GM12872 (cell line): ENCODE data around the gene FAM169A.

Experiments used
- TF ChIP-seq, protein P1 (sequence below): IDR thresholded peaks from 3 replicates; pipeline ENCODE4 v1.5.1; 2011; ENCODE audit warnings: low read depth, mild to moderate bottlenecking, low read length, moderate library complexity; ENCODE audit not compliant: insufficient read depth

Gene FAM169A

GRCh38 chr5:74833537-74834266 is 32.5 kb downstream of the FAM169A start:
- TF ChIP-seq, protein P1, sequence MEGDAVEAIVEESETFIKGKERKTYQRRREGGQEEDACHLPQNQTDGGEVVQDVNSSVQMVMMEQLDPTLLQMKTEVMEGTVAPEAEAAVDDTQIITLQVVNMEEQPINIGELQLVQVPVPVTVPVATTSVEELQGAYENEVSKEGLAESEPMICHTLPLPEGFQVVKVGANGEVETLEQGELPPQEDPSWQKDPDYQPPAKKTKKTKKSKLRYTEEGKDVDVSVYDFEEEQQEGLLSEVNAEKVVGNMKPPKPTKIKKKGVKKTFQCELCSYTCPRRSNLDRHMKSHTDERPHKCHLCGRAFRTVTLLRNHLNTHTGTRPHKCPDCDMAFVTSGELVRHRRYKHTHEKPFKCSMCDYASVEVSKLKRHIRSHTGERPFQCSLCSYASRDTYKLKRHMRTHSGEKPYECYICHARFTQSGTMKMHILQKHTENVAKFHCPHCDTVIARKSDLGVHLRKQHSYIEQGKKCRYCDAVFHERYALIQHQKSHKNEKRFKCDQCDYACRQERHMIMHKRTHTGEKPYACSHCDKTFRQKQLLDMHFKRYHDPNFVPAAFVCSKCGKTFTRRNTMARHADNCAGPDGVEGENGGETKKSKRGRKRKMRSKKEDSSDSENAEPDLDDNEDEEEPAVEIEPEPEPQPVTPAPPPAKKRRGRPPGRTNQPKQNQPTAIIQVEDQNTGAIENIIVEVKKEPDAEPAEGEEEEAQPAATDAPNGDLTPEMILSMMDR = no peak

- TF ChIP-seq, protein P1 = no peak
Observed at GRCh38 chr5:74829413-74829812, 36.8 kb downstream of the FAM169A start.

GRCh38 chr5:74822288-74822687 is 43.9 kb downstream of the FAM169A start:
- TF ChIP-seq, protein P1 = no peak

- TF ChIP-seq, protein P1 = no peak
Observed at GRCh38 chr5:74816875-74817274, 49.3 kb downstream of the FAM169A start.

DNA sequence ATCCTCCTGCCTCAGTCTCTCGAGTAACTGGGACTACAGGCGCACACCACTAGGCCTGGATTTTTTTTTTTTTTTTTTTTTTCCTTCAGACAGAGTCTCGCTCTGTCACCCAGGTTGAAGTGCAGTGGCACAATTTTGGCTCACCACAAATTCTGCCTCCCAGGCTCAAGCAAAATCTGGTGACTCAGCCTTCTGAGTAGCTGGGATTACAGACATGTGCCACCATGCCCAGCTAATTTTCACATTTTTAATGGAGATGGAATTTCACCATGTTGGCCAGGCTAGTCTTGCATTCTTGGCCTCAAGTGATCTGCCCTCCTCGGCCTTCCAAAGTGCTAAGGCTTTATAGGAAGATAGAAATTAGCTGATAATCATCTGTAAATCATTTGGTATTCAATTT is 55.3 kb downstream of the FAM169A start:
- TF ChIP-seq, protein P1 = no peak

DNA sequence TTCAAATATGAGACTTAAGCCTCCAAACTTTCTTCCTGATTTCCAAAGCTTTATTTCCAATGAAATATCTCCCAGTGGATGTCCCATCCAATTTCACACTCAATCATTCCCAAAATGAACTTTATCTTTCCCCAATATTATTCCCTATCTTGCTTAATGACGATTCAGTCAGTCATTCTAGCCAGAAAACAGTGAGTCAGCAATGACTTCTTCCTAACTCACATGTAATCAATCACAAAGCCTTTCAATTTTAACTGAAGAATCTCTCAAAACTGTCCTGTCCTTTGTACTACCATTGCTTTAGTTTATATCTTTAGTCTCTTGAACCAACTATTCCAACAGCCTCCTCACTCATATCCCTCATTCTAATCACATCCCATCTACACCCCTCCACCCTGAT is 64.2 kb downstream of the FAM169A start:
- TF ChIP-seq, protein P1 = no peak

DNA sequence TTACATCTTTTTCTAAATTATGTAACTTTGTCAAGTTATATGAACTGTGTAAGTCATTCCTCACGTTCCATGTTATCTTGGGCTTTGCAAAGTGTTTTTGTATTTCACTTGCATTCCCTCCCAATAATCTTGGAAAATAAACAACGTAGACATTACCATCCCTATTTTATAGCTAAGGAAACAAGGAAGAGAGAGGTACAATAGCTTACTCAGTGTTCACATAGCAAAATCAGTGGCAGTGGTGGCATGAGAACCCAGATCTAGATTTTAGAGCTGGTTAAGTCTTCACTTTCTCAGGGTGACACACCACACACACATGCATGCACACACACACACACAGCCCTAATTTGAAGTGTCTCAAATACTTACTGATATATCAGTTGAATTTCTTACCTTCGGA is 65.0 kb downstream of the FAM169A start:
- TF ChIP-seq, protein P1 = no peak
